Muscle of leg (tissue), 11 donors: ENCODE data around the gene ARHGAP8. TPM values are rescaled to one million over a fixed set of nuclear protein-coding genes. Genes with fewer than 3 reads are reported as not detected.

Experiments
- DNase-seq: peaks from one replicate; pipeline ENCODE4 v3.0.0; 2013
- H3K27ac ChIP-seq: one replicate; pipeline ENCODE4 v1.5.1; 2013; ENCODE audit warnings: mild to moderate bottlenecking, low read length, control low read depth
- H3K27me3 ChIP-seq: one replicate; pipeline ENCODE4 v1.6.1; 2013; ENCODE audit warnings: low read length; ENCODE audit not compliant: control insufficient read depth, insufficient read depth
- H3K36me3 ChIP-seq: one replicate; pipeline ENCODE4 v1.6.1; 2013; ENCODE audit warnings: low read length; ENCODE audit not compliant: control insufficient read depth, insufficient read depth
- H3K4me1 ChIP-seq: one replicate; pipeline ENCODE4 v1.6.1; 2013; ENCODE audit warnings: low read length; ENCODE audit not compliant: control insufficient read depth, insufficient read depth
- H3K4me3 ChIP-seq: one replicate; pipeline ENCODE4 v1.5.1; 2013; ENCODE audit warnings: low read length, control low read depth
- H3K9me3 ChIP-seq: replicated peaks from 2 replicates; pipeline ENCODE4 v1.6.1; 2013; ENCODE audit warnings: low read depth, low read length; ENCODE audit not compliant: control insufficient read depth
- WGBS: methylation state at CpG from one replicate; pipeline ENCODE4 v1.1.5; 2013; ENCODE audit warnings: missing lambda C conversion rate; ENCODE audit not compliant: insufficient coverage; 5-methylcytosine and 5-hydroxymethylcytosine counted together
- polyA plus RNA-seq, 8 donors: library from polyadenylated mRNA; unstranded; fragments of 120-200 nt; gene quantifications; one replicate each; pipeline versions ENCODE4 v1.2.1 to v1.2.3, GENCODE V29; 2013; ENCODE audit warnings: inconsistent platforms in 1 of 8, low replicate concordance in 1 of 8; ENCODE audit not compliant: insufficient read length in 8 of 8, insufficient read depth in 1 of 8
- total RNA-seq: library from RNA; stranded (reverse); fragments of 120-200 nt; gene quantifications from one replicate; pipeline ENCODE4 v1.2.4, GENCODE V29; 2013

ARHGAP8 gene
- total and polyA plus RNA-seq, 9 donors: 0.76 to 2.8 (median 1.1) TPM

GRCh38 chr22:44871782-44872181 is 119.4 kb downstream of the ARHGAP8 start:
- Histone ChIP-seq H3K27me3 (no peaks in the 10 kb centered on the region), H3K4me1 (peaks cover 14% of the 10 kb centered on the region), H3K4me3 (no peak overlapping the region), H3K36me3 (no peaks in the 10 kb centered on the region), H3K27ac (no peak overlapping the region), H3K9me3 (no peaks in the 10 kb centered on the region)
- no CpG with 5 or more reads among the region's 3 CpGs for WGBS
- no peak for DNase-seq

- Histone ChIP-seq H3K4me3 (no peak overlapping the region), H3K36me3 (no peaks in the 10 kb centered on the region), H3K9me3 (peaks cover 2% of the 10 kb centered on the region), H3K27ac (no peak overlapping the region), H3K27me3 (no peaks in the 10 kb centered on the region), H3K4me1 (no peaks in the 10 kb centered on the region)
- 100% methylated on average over 1 of the region's 4 CpGs for WGBS
- DNase-seq: no peak
Observed at GRCh38 chr22:44876921-44877320, 124.5 kb downstream of the ARHGAP8 start.

DNA sequence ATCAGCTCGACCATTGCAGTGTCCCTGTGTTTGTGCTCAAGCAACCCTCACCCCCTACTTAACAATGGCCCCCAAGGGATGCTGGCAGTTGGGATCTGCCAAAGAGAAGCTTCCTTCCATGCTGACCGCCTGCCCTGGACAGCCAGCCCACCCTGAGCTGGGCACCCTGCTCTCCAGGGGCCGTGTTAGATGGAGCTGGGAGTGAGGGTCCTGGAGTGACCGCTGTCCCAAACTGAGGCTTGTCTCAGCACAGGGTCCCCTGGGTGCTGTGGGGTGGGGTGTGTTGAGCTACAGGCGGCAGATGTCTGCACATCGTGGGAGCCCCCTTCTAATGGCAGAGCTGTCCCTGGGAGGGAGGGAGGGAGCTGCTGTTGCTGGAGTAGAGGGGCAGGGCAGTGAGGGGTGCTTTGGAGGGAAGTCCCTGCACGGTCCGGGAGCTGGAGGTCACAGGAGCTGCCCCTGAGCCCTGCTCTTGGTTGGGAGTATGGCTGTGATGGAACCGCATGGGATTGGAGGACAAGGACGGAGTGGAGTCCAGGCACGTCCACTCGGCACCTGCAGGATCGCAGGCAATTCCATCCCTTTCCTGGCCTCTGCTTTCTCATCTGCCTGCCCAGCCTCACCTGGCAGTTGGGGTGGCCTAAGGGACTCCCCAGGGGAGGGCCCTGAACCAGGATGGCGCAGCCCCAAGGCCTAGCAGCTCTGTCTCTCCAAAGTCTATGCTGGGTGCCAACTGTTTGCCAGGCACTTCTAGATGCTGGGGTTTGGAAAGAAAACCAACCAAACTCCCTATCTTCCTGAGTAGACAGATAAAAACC is 126.3 kb downstream of the ARHGAP8 start:
- Histone ChIP-seq H3K4me1 (no peaks in the 10 kb centered on the region), H3K9me3 (peaks cover 2% of the 10 kb centered on the region), H3K27me3 (no peaks in the 10 kb centered on the region), H3K27ac (no peak overlapping the region), H3K4me3 (no peak overlapping the region), H3K36me3 (no peaks in the 10 kb centered on the region)
- 85% methylated on average over 5 of the region's 14 CpGs for WGBS
- DNase-seq: no peak

DNA sequence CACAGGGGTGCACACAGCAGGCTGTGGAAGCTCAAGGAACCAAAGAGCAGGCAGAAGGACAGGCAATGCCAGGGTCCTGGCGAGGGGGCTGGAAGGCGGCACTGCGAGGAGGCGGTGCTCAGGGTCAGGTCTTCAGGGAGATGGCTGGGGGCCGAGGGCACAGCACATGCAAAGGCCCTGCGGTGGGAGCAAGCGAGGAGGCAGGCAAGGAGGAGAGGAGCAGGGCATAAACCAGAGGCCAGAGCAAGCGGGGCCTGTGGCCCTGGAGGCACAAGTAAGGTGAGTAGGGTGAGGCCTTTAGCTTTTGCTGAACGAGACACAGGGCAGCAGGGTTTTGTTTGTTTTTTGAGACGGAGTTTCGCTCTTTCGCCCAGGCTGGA is 126.9 kb downstream of the ARHGAP8 start:
- H3K27ac ChIP-seq: no peak overlapping the region
- no peak overlapping the region for H3K4me3 ChIP-seq
- DNase-seq: no peak
- H3K9me3 ChIP-seq: peaks cover 2% of the 10 kb centered on the region
- 92% methylated on average over 12 of the region's 12 CpGs for WGBS
- H3K4me1 ChIP-seq: no peaks in the 10 kb centered on the region
- no peaks in the 10 kb centered on the region for H3K27me3 ChIP-seq
- H3K36me3 ChIP-seq: no peaks in the 10 kb centered on the region

GRCh38 chr22:44880610-44881290 is 128.4 kb downstream of the ARHGAP8 start:
- no peak for DNase-seq
- Histone ChIP-seq H3K4me3 (no peak overlapping the region), H3K36me3 (no peaks in the 10 kb centered on the region), H3K9me3 (peaks cover 2% of the 10 kb centered on the region), H3K27me3 (no peaks in the 10 kb centered on the region), H3K27ac (no peak overlapping the region), H3K4me1 (no peaks in the 10 kb centered on the region)
- 93% methylated on average over 14 of the region's 19 CpGs for WGBS

- WGBS: 88% methylated on average over 20 of the region's 24 CpGs
- DNase-seq: no peak
- Histone ChIP-seq H3K9me3 (peaks cover 2% of the 10 kb centered on the region), H3K36me3 (no peaks in the 10 kb centered on the region), H3K4me3 (no peak overlapping the region), H3K27me3 (no peaks in the 10 kb centered on the region), H3K4me1 (no peaks in the 10 kb centered on the region), H3K27ac (no peak overlapping the region)
Observed at GRCh38 chr22:44881624-44882023, 129.2 kb downstream of the ARHGAP8 start.

GRCh38 chr22:44882226-44882905 is 130.0 kb downstream of the ARHGAP8 start:
- 76% methylated on average over 18 of the region's 26 CpGs for WGBS
- no peak for DNase-seq
- Histone ChIP-seq H3K27ac (no peak overlapping the region), H3K4me1 (no peaks in the 10 kb centered on the region), H3K27me3 (no peaks in the 10 kb centered on the region), H3K4me3 (no peak overlapping the region), H3K9me3 (no peaks in the 10 kb centered on the region), H3K36me3 (no peaks in the 10 kb centered on the region)

DNA sequence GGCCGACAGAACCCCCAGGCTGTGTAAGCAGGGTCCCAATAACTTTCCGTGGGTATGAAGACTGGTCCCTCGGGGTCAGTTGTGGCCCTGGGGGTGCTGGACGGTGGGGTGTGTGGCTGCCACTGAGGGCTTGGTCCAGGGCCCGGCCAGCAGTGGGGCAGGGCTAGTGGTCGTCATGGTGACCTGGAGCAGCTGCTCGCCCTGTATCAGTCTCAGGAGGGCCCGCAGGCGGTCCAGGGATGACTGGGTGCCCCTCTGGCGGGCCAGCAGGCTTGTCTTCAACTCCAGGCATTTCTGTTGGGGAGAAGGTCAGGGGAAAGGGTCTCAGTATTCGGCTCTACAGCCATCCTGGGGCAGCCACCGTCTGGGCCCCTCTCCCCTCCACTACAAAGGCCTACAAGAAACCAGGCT is 130.6 kb downstream of the ARHGAP8 start:
- H3K27me3 ChIP-seq: no peaks in the 10 kb centered on the region
- H3K4me3 ChIP-seq: no peak overlapping the region
- H3K4me1 ChIP-seq: no peaks in the 10 kb centered on the region
- DNase-seq: no peak
- H3K27ac ChIP-seq: no peak overlapping the region
- H3K9me3 ChIP-seq: no peaks in the 10 kb centered on the region
- WGBS: 90% methylated on average over 6 of the region's 12 CpGs
- no peaks in the 10 kb centered on the region for H3K36me3 ChIP-seq

GRCh38 chr22:44884562-44884961 is 132.2 kb downstream of the ARHGAP8 start:
- no peaks in the 10 kb centered on the region for H3K4me1 ChIP-seq
- H3K27ac ChIP-seq: no peak overlapping the region
- H3K9me3 ChIP-seq: no peaks in the 10 kb centered on the region
- H3K4me3 ChIP-seq: no peak overlapping the region
- 100% methylated on average over 1 of the region's 1 CpG for whole genome bisulfite sequencing
- DNase-seq: no peak
- no peaks in the 10 kb centered on the region for H3K27me3 ChIP-seq
- no peaks in the 10 kb centered on the region for H3K36me3 ChIP-seq
